Measurements from ENCODE around the gene DENND4A. TPM values are rescaled to one million over a fixed set of nuclear protein-coding genes. Genes with fewer than 3 reads are reported as not detected.

The DENND4A gene
- total and polyA plus RNA-seq, 2 of the 4 experiments (the other 2 are of a cell fraction), result 4.1 to 17.7 TPM

DNA sequence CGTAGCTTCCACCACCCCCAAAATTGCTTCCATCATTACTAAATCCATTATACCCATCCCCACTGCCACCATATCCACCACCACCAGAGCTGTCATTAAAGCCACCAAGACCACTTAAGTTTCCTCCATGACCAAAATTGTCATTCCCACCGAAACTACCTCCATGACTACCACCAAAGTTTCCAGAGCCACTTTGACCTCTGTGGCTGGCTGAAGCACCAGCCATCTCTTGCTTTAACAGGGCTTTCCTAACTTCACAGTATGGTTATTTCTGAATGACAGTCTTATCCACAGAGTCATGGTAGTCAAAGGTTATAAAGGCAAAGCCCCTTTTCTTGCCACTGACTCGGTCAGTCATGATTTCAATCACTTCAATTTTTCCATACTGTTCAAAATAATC, 24.3 kb upstream of the DENND4A start:
- H3K56ac ChIP-seq (ENCODE audit: extremely low read depth, insufficient read depth, low read length), result no peak overlapping the region
- H3K4me1 ChIP-seq (ENCODE audit: control insufficient read depth, insufficient read depth, low read length), result 0 out of 2 replicates have a peak, but pooled peaks cover 1% of the 10 kb centered on the region
- dilution Hi-C loops (cut with HindIII; ENCODE audit: low sequenced_read_pairs, unreplicated experiment) (no loop called here), in situ Hi-C loops (cut with MboI; ENCODE audit: low sequenced_read_pairs) (no loop called here), intact Hi-C loops (cut with micrococcal nuclease) (no loop called here)
- H3K9ac ChIP-seq (ENCODE audit: low read depth, low read length), result no peak overlapping the region
- H4K8ac ChIP-seq (ENCODE audit: low read depth in 2 of 2, low read length in 2 of 2), result no peak overlapping the region
- no peak overlapping the region for H3K23ac ChIP-seq (ENCODE audit: low read depth, low read length)
- H3K4ac ChIP-seq (ENCODE audit: low read depth, low read length), result no peak overlapping the region
- no peak overlapping the region for H4K5ac ChIP-seq (ENCODE audit: low read depth, low read length)
- H3K14ac ChIP-seq (replicated peaks; ENCODE audit: low read depth, low read length), result no peak overlapping the region
- ChIA-PET CTCF (interaction anchor here (0.6 kb wide), 1 partner anchor 40 kb away, joined by 5 read pairs; no protein-coding TSS in a partner anchor), POLR2A (ENCODE audit: unreplicated experiment) (interaction anchor here (0.6 kb wide), 1 partner anchor 13 kb away, joined by 3 read pairs; no protein-coding TSS in a partner anchor)
- H3K27me3 ChIP-seq (ENCODE audit: control insufficient read depth, insufficient read depth, low read length), result peaks cover 2% of the 10 kb centered on the region; the same call in 1 of the 2 replicates
- H3K27ac ChIP-seq (ENCODE audit: insufficient read depth, low read length), result no peak overlapping the region
- no peak for ATAC-seq (ENCODE audit: low read depth)
- no peak overlapping the region for H4K91ac ChIP-seq (ENCODE audit: insufficient read depth, low read depth, low read length)
- BruUV-seq (replicated peaks), result no TSS peak
- H3K9me1 ChIP-seq (ENCODE audit: insufficient read depth, low read length), result no peaks in the 10 kb centered on the region
- H3K4me3 ChIP-seq (ENCODE audit: insufficient read depth, low read depth, low read length), result no peak overlapping the region
- H4K20me1 ChIP-seq (ENCODE audit: insufficient read depth, low read length), result no peaks in the 10 kb centered on the region
- no peak overlapping the region for H2AK5ac ChIP-seq (ENCODE audit: low read depth, low read length)
- H2AFZ ChIP-seq (replicated peaks; ENCODE audit: low read length, poor library complexity), result no peak overlapping the region
- WGBS, 2 experiments (ENCODE audit: extremely low coverage in 2 of 2, insufficient read length in 1 of 2), result 100% methylated on average over 2 of the region's 3 CpGs; no CpG with 5 or more reads in 1 of the 2 experiments
- no peak overlapping the region for H2BK15ac ChIP-seq (ENCODE audit: low read depth, low read length)
- H3K9me3 ChIP-seq (ENCODE audit: control insufficient read depth, insufficient read depth, low read length), result peaks cover 7% of the 10 kb centered on the region
- no peaks in the 10 kb centered on the region for H3K79me1 ChIP-seq (ENCODE audit: low read depth in 1 of 2, low read length in 2 of 2)
- H2BK5ac ChIP-seq (ENCODE audit: low read depth, low read length, poor library complexity, severe bottlenecking), result no peak overlapping the region
- H2BK20ac ChIP-seq (ENCODE audit: low read depth, low read length), result no peak overlapping the region
- no peak overlapping the region for H2BK120ac ChIP-seq (ENCODE audit: low read depth, low read length)
- no peak overlapping the region for H2AK9ac ChIP-seq (replicated peaks; ENCODE audit: low read depth, low read length, poor library complexity)
- no peak overlapping the region for H3K4me2 ChIP-seq (ENCODE audit: low read depth, low read length)
- H3K18ac ChIP-seq (ENCODE audit: low read depth, low read length), result no peak overlapping the region
- TF ChIP-seq MAFK (IDR thresholded peaks at IDR 0.05; ENCODE audit: low read depth, low read length) (no peak), RFX5 (IDR thresholded peaks at IDR 0.05; ENCODE audit: low read depth, low read length) (no peak), RAD21 (IDR thresholded peaks at IDR 0.05; ENCODE audit: low read length) (no peak), NFE2L2 (IDR thresholded peaks at IDR 0.05; ENCODE audit: low read depth, low read length) (no peak), BHLHE40 (IDR thresholded peaks at IDR 0.05; ENCODE audit: low read depth, low read length) (no peak), CEBPB (IDR thresholded peaks at IDR 0.05; ENCODE audit: low read depth, low read length) (no peak), MAZ (IDR thresholded peaks at IDR 0.05; ENCODE audit: borderline replicate concordance, low read depth, low read length) (no peak), CHD1 (IDR thresholded peaks at IDR 0.05; ENCODE audit: low read depth, low read length) (no peak), MXI1 (IDR thresholded peaks at IDR 0.05; ENCODE audit: borderline replicate concordance, low read depth, low read length) (no peak), POLR2A (IDR thresholded peaks at IDR 0.05; ENCODE audit: low read depth, low read length) (no peak), RCOR1 (IDR thresholded peaks at IDR 0.05; ENCODE audit: insufficient replicate concordance, low read length) (no peak), SMC3 (IDR thresholded peaks at IDR 0.05; ENCODE audit: low read depth, low read length) (no peak)
- TF ChIP-seq, protein P1, sequence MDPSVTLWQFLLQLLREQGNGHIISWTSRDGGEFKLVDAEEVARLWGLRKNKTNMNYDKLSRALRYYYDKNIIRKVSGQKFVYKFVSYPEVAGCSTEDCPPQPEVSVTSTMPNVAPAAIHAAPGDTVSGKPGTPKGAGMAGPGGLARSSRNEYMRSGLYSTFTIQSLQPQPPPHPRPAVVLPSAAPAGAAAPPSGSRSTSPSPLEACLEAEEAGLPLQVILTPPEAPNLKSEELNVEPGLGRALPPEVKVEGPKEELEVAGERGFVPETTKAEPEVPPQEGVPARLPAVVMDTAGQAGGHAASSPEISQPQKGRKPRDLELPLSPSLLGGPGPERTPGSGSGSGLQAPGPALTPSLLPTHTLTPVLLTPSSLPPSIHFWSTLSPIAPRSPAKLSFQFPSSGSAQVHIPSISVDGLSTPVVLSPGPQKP (IDR thresholded peaks at IDR 0.05; ENCODE audit: borderline replicate concordance, low read depth, low read length), result no peak
- TF ChIP-seq, protein P2, sequence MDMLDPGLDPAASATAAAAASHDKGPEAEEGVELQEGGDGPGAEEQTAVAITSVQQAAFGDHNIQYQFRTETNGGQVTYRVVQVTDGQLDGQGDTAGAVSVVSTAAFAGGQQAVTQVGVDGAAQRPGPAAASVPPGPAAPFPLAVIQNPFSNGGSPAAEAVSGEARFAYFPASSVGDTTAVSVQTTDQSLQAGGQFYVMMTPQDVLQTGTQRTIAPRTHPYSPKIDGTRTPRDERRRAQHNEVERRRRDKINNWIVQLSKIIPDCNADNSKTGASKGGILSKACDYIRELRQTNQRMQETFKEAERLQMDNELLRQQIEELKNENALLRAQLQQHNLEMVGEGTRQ (IDR thresholded peaks at IDR 0.05; ENCODE audit: low read depth, low read length), result no peak
- TF ChIP-seq, protein P3, sequence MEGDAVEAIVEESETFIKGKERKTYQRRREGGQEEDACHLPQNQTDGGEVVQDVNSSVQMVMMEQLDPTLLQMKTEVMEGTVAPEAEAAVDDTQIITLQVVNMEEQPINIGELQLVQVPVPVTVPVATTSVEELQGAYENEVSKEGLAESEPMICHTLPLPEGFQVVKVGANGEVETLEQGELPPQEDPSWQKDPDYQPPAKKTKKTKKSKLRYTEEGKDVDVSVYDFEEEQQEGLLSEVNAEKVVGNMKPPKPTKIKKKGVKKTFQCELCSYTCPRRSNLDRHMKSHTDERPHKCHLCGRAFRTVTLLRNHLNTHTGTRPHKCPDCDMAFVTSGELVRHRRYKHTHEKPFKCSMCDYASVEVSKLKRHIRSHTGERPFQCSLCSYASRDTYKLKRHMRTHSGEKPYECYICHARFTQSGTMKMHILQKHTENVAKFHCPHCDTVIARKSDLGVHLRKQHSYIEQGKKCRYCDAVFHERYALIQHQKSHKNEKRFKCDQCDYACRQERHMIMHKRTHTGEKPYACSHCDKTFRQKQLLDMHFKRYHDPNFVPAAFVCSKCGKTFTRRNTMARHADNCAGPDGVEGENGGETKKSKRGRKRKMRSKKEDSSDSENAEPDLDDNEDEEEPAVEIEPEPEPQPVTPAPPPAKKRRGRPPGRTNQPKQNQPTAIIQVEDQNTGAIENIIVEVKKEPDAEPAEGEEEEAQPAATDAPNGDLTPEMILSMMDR (conservative IDR thresholded peaks at IDR 0.05; ENCODE audit: low read depth, low read length), result no peak
- no peaks in the 10 kb centered on the region for H3K36me3 ChIP-seq (ENCODE audit: control insufficient read depth, insufficient read depth, low read length)
- no peak for DNase-seq
